ENCODE results near the gene METTL25B.
"Not testable (repeated sequence)": the region's sequence is repeated elsewhere in the genome, so short reads cannot be mapped to it uniquely, and the experiment has no call there.

Gene METTL25B

DNA sequence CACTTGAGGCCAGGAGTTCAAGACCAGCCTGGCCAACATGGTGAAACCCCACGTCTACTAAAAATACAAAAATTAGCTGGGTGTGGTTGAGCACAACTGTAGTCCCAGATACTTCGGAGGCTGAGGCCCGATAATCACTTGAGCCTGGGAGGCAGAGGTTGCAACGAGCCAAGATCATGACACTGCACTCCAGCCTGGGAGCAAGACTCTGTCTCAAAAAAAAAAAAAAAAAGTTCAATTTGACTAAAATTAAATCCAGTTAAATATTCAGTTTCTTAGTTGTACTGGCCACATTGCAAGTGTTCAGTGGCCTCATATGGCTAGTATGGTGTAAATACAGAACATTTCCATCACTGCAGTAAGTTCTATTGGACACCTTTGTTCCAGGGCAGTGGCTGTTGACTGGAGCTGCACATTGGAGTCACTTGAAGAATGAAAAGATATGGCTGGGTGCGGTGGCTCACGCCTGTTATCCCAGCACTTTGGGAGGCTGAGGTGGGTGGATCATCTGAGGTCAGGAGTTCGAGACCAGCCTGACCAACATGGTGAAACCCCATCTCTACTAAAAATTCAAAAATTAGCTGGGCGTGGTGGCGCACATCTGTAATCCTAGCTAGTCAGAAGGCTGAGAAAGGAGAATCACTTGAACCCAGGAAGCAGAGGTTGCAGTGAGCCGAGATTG lies 29.4 kb downstream of the METTL25B start:
- in situ Hi-C loops (cut with HindIII; ENCODE audit: low pct_ligation_motif_present, low pct_unique_long_range_greater_than_20kb, low sequenced_read_pairs); DNase-seq: not testable (repeated sequence)

DNA sequence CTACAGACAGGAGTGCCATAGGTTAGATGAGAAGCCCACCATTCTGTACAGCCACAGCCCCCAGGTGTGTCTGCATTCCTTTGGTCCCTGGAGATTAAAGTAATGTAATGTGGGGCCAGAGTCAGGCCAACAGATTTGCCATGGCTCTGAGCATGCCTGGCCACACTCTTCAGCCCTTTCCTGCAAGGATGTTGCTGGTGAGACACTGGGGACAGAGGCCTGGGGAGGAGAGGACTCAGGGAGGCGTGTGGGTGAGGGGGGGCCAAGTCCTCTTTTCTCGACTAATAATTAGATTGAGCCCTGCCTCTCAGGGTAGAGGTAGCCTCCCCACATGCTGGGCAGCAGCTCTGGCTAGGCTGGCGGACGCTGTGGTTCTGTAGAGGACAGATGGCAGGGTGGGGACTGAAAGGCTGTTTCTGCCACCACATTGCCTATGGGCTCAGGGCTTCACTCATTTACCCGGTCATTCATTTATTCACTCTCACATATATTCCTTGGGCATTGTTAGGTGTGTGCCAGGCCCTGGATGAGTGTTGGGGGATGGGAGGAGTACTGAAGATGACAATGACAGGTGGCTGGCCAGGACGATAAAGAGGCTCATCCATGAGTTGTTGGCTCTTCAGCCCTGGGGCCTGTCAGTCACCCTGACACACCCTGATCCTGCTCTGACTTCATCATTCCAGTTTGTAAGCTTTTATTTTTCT lies 32.0 kb downstream of the METTL25B start:
- in situ Hi-C loops (cut with HindIII; ENCODE audit: low pct_ligation_motif_present, low pct_unique_long_range_greater_than_20kb, low sequenced_read_pairs): no loop called here
- no peak for DNase-seq

DNA sequence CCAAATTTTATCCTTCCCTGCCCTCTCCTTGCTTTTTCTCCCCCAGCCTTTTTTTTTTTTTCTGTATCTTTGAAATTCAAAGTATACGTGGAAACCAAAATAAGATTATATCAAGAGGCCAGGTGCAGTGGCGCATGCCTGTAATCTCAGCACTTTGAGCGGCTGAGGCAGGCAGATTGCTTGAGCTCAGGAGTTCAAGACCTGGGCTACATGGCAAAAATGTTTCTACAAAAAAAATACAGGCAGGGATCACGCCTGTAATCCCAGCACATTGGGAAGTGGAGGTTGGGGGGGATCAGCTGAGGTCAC lies 32.5 kb downstream of the METTL25B start:
- DNase-seq: no peak
- in situ Hi-C loops (cut with HindIII; ENCODE audit: low pct_ligation_motif_present, low pct_unique_long_range_greater_than_20kb, low sequenced_read_pairs): no loop called here

DNA sequence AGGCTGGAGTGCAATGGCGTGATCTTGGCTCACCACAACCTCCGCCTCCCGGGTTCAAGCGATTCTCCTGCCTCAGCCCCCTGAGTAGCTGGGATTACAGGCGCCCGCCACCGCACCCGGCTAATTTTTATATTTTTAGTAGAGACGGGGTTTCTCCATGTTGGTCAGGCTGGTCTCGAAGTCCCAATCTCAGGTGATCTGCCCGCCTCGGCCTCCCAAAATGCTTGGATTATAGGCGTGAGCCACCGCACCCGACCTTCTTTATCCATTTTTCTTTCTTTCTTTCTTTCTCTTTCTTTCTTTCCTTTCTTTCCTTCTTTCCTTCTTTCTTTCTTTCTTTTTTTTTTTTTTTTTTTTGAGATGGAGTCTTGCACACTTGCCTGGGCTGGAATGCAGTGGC lies 36.9 kb downstream of the METTL25B start:
- in situ Hi-C loops (cut with HindIII; ENCODE audit: low pct_ligation_motif_present, low pct_unique_long_range_greater_than_20kb, low sequenced_read_pairs); DNase-seq: not testable (repeated sequence)

DNA sequence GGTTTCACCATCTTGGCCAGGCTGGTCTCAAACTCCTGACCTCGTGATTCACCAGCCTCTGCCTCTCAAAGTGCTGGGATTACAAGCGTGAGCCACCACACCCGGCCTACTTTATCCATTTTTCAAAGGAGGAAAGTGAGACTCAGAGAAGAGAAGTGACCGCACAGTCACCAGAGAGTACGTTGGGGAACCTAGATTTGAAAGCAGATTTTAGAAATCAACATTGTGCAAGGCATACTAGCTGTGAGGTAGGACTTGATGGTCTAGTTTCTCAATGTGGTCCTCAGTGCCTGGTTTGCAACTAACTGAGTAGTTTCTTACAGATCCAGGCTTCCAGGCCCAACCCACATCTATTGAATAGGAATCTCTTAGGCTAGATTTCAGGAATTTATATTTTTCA lies 37.4 kb downstream of the METTL25B start:
- in situ Hi-C loops (cut with HindIII; ENCODE audit: low pct_ligation_motif_present, low pct_unique_long_range_greater_than_20kb, low sequenced_read_pairs): no loop called here
- DNase-seq: no peak

DNA sequence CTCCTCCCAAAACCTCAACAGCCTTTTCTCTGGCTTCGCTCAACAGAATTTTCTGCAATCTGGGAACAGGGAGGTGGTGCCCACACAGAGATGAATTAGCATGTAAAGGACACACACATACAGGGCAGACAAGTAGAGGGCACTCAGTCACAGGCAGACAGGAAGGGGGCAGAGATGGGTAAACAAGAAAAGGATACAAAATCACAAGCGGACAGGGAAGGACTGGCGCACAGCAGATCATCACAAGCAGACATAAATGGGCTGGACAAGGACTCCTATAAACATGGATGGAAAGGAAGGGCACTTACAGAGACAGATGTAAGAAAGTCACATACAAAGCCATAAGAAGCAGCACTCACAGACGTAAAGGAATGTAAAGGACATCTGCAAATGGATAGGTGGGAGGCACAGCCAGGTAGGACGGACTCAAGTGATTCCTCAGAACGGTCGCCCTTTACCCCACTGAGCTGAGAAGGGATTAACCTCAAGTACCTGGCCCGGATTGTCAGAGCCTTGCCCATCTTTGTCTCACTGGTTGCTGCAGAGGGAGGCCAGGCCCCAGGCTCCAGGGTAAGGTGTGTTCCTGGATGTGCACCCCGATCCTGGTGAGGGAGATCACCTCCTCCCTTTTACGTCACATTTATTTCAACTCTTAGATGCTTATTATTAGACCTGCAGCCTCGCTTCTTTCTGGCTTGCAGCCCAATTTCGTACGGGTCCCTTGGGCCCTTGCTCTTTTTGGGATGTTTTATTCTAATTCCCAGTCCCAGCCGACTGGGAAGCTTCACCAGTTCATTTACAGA lies 38.2 kb downstream of the METTL25B start:
- in situ Hi-C loops (cut with HindIII; ENCODE audit: low pct_ligation_motif_present, low pct_unique_long_range_greater_than_20kb, low sequenced_read_pairs): no loop called here
- peak; percentile 25 for DNase-seq

DNA sequence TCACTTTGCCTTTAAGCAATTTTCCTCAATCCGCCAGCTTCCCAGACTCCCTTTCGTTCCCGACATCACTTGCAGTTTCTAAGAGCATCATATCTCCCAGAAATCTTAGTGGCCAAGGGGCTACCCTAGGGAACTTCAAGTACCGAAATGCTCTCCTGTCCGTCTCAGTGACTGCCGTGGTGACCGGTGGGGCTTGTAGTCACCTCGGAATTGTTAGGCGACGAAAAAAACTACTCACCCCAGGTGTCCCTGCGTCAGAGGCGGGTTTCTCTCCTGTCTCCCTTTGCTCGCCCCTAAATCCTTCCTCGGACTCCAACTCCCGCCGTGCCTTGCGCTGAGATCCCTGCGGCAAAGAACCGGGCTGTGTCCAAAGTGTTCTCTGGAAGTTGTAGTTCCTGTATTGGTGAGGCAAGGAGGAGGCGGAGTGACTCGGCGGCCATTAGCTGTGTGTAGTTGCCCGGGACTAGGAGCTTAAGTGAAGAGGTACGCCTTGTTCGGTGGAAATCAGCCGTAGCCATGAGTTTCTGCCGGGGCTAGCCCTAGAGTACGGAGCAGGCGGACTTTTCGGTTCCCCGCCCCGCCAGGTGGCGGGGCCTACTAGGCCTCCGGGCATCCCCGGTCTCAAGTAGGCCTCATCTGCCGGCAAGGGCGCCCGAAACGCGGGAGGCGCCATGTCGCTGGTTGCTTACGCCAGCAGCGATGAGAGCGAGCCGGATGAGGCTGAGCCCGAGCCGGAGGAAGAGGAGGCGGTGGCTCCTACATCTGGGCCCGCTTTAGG lies 39.0 kb downstream of the METTL25B start, which contains the start of gene PRCC:
PRCC (plus strand) TSS at position 435 of the 778 bp plus-strand sequence; CDS start at position 672, 237 bp downstream.
- peak; percentile 100 for DNase-seq
- in situ Hi-C loops (cut with HindIII; ENCODE audit: low pct_ligation_motif_present, low pct_unique_long_range_greater_than_20kb, low sequenced_read_pairs): no loop called here

DNA sequence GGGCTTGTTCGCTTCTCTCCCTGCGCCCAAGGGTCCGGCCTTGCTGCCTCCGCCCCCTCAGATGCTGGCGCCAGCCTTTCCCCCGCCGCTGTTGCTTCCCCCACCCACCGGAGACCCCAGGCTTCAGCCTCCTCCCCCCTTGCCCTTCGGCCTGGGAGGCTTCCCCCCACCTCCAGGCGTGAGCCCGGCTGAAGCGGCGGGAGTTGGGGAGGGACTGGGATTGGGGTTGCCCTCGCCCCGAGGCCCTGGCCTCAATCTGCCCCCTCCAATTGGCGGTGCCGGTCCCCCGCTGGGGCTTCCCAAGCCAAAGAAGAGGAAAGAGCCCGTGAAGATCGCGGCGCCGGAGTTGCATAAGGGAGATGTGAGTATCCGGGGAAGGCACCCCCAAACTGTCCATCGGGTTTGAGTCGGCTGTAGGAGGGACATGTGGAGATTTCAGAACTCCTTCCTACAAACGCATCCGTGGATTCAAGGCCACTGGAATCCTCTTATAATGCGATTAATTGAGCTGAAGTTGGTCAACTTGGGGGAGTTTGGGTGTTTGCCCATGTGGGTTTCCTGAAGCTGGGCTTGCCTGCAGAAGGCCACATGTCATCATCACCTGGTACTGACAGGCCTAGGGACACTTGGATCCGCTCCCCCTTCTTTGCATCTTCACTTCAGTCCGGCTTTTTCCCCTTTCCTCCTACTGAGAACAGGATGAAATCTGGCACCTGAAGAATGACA lies 39.8 kb downstream of the METTL25B start:
- DNase-seq: peak; percentile 24
- in situ Hi-C loops (cut with HindIII; ENCODE audit: low pct_ligation_motif_present, low pct_unique_long_range_greater_than_20kb, low sequenced_read_pairs): no loop called here

DNA sequence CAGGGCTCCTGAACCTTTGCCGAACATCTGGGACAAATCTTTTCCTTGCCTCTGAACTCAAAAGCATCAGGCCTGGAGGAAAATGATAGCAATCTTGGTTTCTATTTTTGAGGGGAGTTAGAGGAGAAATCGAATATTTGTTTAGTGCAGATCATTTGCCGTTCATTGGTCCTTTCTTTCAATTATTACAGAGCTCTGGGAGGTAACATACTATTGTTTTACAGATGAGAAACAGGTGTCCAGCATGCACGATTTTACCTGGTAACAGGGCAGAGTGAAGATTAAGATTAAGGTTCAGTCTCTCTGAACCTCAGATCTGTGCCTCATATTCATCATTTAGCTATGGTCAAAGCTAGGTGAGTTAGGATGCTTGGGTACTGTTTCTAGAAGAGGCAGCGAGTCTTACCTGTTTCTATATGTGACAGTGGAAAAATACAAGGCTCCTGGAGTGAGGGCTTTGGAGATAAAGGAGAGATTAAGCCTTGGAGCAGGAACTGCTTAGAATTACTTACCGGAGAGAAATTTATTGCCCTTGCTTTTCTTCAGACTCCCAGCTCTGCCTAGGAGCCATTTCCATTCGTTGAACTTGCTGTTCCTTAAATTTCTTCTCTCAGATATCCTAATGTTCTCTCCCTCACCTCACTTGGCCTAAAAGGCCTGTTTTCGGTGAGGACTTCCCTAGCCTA lies 40.5 kb downstream of the METTL25B start:
- in situ Hi-C loops (cut with HindIII; ENCODE audit: low pct_ligation_motif_present, low pct_unique_long_range_greater_than_20kb, low sequenced_read_pairs): no loop called here
- DNase-seq: no peak

DNA sequence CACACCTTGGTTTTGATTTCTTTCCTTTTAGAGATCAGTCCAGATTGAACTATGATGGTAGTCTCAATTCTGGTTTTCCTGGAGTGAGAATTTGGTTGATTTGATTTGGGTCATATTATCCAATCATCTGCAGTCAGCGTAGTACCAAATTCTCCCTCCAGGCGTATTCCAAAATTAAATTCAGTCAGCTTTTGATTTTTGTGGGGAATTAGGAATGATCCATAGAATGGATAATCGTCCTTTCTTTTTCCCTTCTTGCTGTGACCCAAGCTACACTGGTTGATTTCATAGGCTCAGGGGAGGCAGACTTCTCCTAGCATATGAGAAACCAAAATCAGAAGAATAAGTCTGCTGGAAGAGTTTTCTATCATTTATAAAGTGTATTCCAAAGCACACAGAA lies 44.0 kb downstream of the METTL25B start:
- DNase-seq: no peak
- in situ Hi-C loops (cut with HindIII; ENCODE audit: low pct_ligation_motif_present, low pct_unique_long_range_greater_than_20kb, low sequenced_read_pairs): no loop called here

DNA sequence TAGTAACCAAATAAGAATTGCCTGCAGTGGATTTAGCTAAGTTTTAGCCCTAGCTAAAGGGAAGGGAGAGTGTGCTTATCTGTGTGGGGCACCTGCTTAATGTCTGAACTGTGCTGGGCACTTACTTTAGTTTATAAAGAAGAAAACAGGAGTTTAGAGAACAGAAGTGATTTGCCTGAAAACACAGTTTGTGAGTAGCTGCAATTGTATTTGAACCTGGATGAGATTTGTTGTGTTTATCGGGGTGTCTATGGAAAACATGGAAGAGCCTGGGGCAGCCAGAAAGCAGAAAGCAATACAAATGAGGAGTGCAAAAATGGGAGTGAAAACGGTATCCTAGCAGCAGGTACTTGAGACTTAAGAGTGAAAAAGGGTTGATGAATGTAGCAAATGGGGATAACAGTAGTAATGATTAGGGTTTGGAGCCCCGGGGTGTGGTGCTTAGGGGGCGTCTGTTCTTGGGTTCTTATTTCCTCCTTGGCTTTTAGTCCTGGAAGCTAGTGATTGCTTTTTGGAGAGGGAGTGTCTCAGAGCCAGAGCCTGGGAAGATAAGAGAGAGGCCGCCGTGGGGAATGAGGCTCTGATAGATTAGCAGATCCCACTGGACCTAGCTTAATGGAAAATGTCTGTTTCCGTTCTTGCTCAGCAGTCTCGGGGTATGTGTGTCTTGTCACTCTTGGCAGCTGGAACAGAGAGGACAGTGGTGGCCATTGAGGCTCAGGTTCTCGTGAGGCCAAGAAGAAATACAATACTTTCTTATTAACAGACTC lies 44.6 kb downstream of the METTL25B start:
- no peak for DNase-seq
- in situ Hi-C loops (cut with HindIII; ENCODE audit: low pct_ligation_motif_present, low pct_unique_long_range_greater_than_20kb, low sequenced_read_pairs): no loop called here

DNA sequence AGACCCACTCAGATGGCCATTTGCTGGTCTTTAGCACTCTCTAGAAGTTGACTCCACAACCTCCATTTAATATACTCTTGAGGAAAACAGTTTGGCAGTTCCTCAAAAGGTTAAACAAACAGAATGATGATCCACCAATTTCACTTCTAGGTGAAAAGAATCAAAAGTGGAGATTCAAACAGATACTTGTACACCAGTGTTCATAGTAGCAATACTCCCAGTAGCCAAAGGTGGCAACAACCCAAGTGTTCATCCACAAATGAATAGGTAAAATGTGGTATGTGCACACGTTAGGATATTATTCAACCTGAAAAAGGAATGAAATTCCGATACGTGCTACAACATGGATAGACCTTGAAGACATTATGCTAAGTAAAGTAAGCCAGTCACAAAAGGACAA lies 45.3 kb downstream of the METTL25B start:
- in situ Hi-C loops (cut with HindIII; ENCODE audit: low pct_ligation_motif_present, low pct_unique_long_range_greater_than_20kb, low sequenced_read_pairs): no loop called here

DNA sequence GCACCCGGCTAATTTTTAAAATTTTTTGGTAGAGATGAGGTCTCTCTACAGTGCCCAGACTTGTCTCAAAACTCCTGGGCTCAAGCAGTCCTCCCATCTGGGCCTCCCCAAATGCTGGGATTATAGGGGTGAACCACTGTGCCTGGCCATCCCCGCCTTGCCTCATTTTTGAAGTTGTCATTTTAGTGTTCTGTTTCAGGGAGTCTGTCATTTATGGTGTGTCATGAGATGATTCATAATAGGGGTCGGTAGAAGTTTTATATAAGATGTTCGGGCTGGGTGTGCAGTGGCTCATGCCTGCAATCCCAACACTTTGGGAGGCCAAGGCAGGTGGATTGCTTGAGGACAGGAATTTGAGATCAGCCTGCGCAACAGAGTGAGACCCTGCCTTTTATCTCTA lies 47.5 kb downstream of the METTL25B start:
- DNase-seq: no peak
- in situ Hi-C loops (cut with HindIII; ENCODE audit: low pct_ligation_motif_present, low pct_unique_long_range_greater_than_20kb, low sequenced_read_pairs): no loop called here

More for the DNA sequence above, 45.3 kb downstream of the METTL25B start:
- no peak for DNase-seq

DNA sequence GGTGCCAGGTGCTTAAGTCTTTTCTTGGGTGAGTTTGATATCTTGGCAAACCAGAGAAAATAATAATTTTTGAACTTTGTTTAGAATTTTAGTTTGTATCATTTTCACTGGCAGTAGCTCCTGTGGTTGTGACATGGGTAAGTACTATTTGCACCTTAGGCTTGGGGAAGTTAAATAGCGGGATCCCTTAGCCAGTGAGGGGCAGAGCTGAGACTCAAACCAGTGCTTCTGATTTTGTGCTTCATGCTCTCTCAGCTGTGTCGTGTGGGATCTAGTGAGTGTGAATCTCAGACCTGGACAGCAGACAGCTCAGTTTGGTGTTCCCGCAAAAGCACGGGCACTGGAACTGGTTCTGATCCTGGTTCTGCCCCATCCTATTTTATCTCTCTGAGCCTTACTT lies 48.7 kb downstream of the METTL25B start:
- in situ Hi-C loops (cut with HindIII; ENCODE audit: low pct_ligation_motif_present, low pct_unique_long_range_greater_than_20kb, low sequenced_read_pairs): no loop called here
- DNase-seq: no peak

DNA sequence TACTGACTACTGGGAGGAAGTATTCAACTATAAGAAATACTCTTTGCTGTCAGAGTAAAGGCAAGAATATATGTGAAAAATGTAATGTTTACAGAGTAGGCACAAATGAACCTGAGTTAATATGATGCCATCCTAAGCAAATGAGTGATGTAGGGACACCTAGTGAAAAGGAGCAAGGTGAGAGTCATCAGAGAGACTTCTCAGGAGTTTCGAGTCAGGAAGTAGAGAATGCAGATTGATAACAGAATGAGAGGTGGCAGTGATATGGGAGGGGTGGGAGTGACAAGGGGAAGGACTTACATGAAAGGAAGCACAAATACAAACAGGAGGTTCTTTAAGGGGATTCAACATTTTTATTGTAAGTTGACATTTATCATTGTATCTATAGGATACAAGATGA lies 49.3 kb downstream of the METTL25B start:
- no peak for DNase-seq
- in situ Hi-C loops (cut with HindIII; ENCODE audit: low pct_ligation_motif_present, low pct_unique_long_range_greater_than_20kb, low sequenced_read_pairs): no loop called here

DNA sequence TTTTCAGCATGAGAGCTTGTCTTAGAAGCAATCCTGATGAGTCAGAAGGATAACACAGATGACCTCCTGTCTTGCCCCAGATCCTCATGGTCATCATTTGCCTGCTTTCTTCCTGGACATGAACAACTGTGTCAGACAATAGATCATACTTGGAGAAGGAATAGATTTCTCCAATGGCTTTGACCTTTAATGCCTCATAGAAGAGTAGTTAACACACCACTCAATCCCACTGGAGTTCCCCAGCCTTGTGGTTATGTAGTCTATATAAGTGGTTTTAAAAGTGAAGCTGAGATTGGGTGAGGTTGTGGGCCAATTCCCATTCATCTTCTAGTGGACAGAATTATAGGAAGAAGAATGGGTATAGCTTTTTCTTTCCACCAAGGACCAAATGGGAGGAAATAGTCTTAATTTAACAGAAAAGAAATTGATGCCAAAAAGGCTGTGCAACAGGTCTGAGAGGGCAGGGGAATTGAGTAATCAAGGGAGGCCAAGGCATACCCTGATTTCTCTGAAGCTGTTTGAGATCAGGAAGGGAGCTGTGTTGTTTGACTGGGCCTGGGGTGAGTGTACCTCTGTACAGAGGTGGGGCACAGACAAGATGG lies 53.4 kb downstream of the METTL25B start:
- in situ Hi-C loops (cut with HindIII; ENCODE audit: low pct_ligation_motif_present, low pct_unique_long_range_greater_than_20kb, low sequenced_read_pairs): no loop called here
- no peak for DNase-seq

DNA sequence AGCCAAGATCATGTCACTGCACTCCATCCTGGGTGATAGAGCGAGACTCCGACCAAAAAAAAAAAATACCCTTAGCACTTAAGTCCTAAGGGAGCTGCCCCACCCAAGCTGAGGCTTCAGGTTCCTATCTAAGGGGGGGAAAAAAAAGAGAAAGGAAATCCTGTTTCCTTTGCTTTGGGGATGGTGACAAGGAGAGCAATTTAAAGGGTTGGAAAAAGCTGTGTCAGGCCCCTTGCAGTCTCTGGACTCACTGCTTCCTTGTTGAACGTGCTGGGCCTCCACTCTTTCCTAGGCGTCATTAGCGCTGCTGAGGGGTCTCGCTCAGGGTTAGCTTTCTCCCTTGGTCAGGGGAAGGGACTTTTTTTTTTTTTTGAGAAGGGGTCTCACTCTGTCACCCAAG lies 57.2 kb downstream of the METTL25B start:
- in situ Hi-C loops (cut with HindIII; ENCODE audit: low pct_ligation_motif_present, low pct_unique_long_range_greater_than_20kb, low sequenced_read_pairs): no loop called here

More for the DNA sequence above, 57.2 kb downstream of the METTL25B start:
- DNase-seq: no peak

Measured in ACHN (cell line).